Measurements from ENCODE around the gene LRIG1. TPM values are rescaled to one million over a fixed set of nuclear protein-coding genes. Genes with fewer than 3 reads are reported as not detected.

Gene LRIG1
- total and polyA plus RNA-seq, 2 of the 8 experiments (the other 6 are each of a cell fraction or from before 2014, with no cell fraction given), result 78.1 to 88.7 TPM

- TF ChIP-seq HDAC2 (IDR thresholded peaks at IDR 0.05; ENCODE audit: borderline replicate concordance in 1 of 2, low read depth in 2 of 2, low read length in 2 of 2) (no peak), POLR2A (IDR thresholded peaks at IDR 0.05; ENCODE audit: control extremely low read depth in 1 of 2, low read depth in 2 of 2, low read length in 2 of 2) (no peak), PHF8 (conservative IDR thresholded peaks at IDR 0.05; ENCODE audit: low read depth, low read length) (no peak), RNF2 (IDR thresholded peaks at IDR 0.05; ENCODE audit: borderline replicate concordance, low read depth, low read length, missing control alignments, poor library complexity, severe bottlenecking) (no peak), GABPA (IDR thresholded peaks at IDR 0.05; ENCODE audit: borderline replicate concordance, insufficient read depth, low read length) (no peak), BCL11A (IDR thresholded peaks at IDR 0.05; ENCODE audit: low read depth in 2 of 2, low read length in 2 of 2) (no peak), EP300 (IDR thresholded peaks at IDR 0.05; ENCODE audit: borderline replicate concordance in 1 of 2, low read depth in 2 of 2, low read length in 2 of 2) (no peak), CEBPB (IDR thresholded peaks at IDR 0.05; ENCODE audit: low read depth, low read length) (no peak), TEAD4 (IDR thresholded peaks at IDR 0.05; ENCODE audit: low read depth, low read length) (no peak), CREB1 (IDR thresholded peaks at IDR 0.05) (no peak)
Measured at GRCh38 chr3:66344848-66345578, 155.8 kb downstream of the LRIG1 start (continued).
